Stimulated activated CD4-positive, alpha-beta T cell treated with anti-CD3 and anti-CD28 coated beads, Interleukin-15, amount 100 ng/mL, for 1 hour (primary cell): Measurements from ENCODE around the gene GTF2H1.
"Not testable (repeated sequence)": the region's sequence is repeated elsewhere in the genome, so short reads cannot be mapped to it uniquely, and the experiment has no call there.

Experiments
- DNase-seq, 2 donors: peaks; one replicate each; pipeline ENCODE4 v3.0.0-alpha.2; 2020; ENCODE audit warnings: low read depth in 1 of 2, low spot score in 1 of 2

GTF2H1 gene

DNA sequence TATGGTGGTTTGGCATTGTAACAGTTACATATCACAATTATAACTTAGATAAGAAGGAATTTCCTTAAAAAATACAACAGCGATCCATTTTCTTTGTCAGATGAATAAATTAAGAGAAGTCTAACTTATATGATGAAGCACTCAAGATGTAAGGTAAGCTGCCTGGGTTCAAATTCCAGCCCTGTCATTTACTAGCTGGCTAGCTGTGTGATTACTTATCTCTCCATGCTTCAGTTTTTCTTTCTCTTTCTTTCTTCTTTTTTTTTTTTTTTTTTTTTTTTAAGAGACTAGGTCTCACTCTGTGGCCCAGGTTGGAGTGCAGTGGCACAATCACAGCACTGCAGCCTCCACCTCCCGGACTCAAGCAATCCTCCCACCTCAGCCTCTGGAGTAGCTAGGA is 49.8 kb downstream of the GTF2H1 start:
- no peak for DNase-seq

GRCh38 chr11:18374956-18375355 is 52.6 kb downstream of the GTF2H1 start:
- DNase-seq = no peak

GRCh38 chr11:18375941-18376340 is 53.6 kb downstream of the GTF2H1 start:
- DNase-seq = no peak

GRCh38 chr11:18379201-18379600 is 56.8 kb downstream of the GTF2H1 start:
- DNase-seq = no peak

DNA sequence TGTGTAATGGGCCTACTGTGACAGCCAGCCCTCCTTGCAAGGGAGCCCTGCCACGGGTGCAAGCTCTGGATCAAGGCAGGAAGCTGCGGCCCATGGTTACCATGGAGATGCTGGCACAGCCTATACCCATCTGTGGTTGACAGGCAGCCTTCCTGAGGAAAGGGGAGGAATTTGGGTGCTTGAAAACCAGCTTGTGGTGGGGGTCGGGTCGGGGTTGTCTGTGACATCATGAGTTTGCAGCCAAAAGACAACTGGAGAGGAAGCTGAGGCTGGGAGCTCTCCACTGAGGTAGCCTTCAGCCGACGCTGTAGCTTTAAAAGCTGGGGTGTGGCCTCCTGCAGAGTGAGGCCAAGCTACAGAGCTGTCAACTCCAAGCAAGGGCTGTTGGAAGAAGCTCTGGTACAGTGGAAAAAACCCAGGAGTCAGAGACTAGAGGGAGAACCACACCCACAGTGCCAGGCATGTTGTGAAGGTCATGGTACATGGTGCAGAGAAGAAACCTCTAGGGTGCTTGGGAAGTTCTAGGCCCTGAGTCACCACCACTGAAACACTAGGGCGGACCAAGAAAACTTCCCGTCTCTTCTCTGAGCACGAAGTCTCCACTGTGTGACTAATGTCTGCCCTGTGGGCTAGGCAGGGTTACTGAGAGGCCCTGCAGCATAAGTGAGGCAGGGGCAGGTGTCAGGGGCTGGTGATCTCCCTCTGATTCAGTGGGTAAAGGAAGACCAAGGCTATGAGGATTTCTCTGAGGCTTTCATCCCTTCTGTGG is 61.2 kb downstream of the GTF2H1 start:
- peak; percentile 33 to 44 for DNase-seq

DNA sequence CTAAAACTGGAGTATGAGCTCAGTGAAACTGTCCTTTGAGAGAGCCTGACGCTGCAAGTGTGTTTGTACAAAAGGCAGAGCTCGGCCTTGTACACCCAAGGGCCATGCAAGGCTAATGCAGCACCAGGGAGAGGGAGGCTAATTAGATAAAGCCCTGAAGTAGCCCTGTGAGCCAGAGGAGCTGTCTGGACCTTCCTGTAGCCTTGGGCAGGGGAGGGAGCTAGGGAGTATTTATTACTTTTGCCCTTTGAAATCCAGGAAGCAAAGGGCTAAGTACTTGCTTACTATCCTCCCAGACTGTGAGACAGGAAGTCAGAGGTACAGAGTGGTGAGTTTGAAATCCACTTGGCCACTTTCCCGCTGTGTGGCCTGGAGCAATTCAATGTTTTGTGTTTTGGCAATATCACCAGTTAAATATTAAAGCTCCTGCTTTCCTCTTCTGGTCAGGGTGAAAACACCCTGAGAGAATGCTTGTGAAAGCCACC is 61.8 kb downstream of the GTF2H1 start:
- no peak for DNase-seq

- no peak for DNase-seq
These were observed 67.7 kb downstream of the GTF2H1 start for GRCh38 chr11:18390088-18390487.

GRCh38 chr11:18392434-18393321 is 70.3 kb downstream of the GTF2H1 start:
- no peak for DNase-seq

- no peak for DNase-seq
These were observed 71.4 kb downstream of the GTF2H1 start for GRCh38 chr11:18393581-18394274.

DNA sequence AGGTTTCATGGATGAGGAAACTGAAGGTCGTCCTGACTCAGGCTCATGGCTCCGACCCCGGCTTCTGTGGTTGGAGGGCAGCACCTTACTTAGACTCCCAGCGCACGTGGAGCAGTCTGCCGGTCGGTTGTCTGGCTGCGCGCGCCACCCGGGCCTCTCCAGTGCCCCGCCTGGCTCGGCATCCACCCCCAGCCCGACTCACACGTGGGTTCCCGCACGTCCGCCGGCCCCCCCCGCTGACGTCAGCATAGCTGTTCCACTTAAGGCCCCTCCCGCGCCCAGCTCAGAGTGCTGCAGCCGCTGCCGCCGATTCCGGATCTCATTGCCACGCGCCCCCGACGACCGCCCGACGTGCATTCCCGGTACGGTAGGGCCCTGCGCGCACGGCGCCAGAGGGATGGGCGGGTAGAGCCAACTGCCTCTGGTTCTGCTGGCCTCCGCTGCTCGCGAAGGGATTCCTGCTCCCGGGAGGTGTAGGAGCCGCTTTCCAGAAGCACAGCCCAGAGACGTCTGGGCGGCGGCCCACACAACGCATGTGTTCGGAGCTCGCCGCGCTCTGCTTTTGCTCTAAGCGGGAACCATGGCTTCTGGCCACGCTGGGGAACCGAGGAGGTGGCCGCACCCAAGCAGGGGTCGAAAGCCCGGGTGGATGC is 72.0 kb downstream of the GTF2H1 start, which contains the start of gene LDHA:
TSS of gene LDHA (plus strand) at position 289 of the 653 bp plus-strand sequence. CDS start 2,280 bp downstream, outside the sequence.
- DNase-seq = peak; percentile 98 to 99

DNA sequence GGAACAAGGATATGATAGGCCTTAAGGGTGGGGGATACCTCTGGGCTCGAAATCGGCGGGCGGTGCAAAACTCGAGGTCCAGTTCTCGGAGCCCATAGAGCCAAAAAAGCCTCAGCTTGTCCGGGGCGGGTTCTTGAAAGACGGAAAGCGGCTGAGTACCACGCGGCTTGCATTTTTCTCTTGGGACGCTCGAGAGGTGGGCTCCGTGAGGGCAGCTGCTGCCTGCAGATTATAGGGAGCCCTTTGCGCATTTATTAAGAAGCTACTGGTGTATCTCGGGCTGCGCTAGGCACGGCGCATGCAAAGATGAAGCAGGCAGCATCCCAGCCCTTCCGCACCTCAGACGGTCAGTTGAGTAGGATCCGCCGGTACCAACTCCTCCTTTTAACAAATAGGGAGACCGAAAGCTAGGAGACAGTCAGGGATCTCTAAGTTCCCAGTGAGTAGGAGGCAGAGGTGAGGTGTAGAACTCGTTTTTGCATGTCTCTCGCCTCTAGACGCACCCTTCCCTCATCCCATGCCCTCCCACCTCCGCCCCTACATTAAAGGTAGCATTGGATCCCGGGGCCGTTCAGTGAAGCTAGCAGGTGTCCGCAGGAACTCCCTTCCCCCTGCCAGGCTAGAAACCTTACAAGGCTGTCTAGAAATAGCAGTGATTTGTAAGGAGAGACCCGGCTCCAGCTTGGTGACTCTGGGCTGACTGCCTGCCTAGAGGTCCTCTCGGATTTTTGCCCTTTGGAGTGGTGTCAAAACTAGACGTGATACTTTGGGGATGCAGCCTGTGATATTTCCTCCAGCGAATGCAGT is 72.8 kb downstream of the GTF2H1 start:
- DNase-seq = no peak

DNA sequence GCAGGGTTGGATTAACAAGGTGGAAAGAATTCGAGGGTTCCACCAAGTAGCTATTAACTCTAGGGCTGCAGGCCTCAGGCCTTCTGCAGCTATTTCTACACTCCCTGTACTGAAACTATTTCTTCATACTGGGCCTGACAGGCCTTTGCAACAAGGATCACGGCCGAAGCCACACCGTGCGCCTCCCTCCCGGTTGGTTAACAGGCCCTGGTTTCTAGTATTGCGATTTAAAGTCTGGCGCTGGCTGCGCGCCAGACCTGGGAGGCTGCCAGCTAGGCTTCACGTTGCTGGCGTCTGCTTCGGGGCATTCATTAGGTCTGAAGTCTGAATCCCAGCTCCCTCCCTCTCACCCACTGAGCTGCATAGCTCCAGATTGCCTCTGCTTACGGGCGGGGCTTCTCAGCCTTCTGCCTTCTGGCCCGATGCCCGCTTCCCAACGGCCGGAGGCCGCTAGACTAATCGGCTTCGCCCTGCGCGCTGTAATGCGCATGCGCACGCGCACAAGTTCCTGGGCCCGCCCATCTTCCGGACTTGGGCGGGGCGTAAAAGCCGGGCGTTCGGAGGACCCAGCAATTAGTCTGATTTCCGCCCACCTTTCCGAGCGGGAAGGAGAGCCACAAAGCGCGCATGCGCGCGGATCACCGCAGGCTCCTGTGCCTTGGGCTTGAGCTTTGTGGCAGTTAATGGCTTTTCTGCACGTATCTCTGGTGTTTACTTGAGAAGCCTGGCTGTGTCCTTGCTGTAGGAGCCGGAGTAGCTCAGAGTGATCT is 73.6 kb downstream of the GTF2H1 start:
- DNase-seq = peak; percentile 89 to 94

GRCh38 chr11:18397921-18398320 is 75.6 kb downstream of the GTF2H1 start:
- DNase-seq = no peak

GRCh38 chr11:18401077-18401476 is 78.7 kb downstream of the GTF2H1 start:
- DNase-seq = not testable (repeated sequence)

GRCh38 chr11:18404062-18404461 is 81.7 kb downstream of the GTF2H1 start:
- DNase-seq = no peak

GRCh38 chr11:18407400-18407799 is 85.0 kb downstream of the GTF2H1 start:
- not testable (repeated sequence) for DNase-seq

- DNase-seq = no peak
These were observed 86.4 kb downstream of the GTF2H1 start for GRCh38 chr11:18408558-18409291.

- no peak for DNase-seq
These were observed 94.1 kb downstream of the GTF2H1 start for GRCh38 chr11:18416459-18416858.
